Stimulated activated CD8-positive, alpha-beta memory T cell treated with anti-CD3 and anti-CD28 coated beads, Interleukin-7, amount 100 ng/mL, for 48 hours (primary cell): ENCODE data around the gene GBP6.
A peak's percentile ranks its signal among the peaks of the same experiment; 100 is the strongest.
"Not testable (repeated sequence)": the region's sequence is repeated elsewhere in the genome, so short reads cannot be mapped to it uniquely, and the experiment has no call there.

Experiments
- DNase-seq, 2 donors: peaks; one replicate each; pipeline ENCODE4 v3.0.0-alpha.2; 2020; ENCODE audit warnings: low read depth in 1 of 2; ENCODE audit errors: extremely low read depth in 1 of 2

GBP6 gene

GRCh38 chr1:89363638-89364536, at the start of gene GBP6:
Gene GBP6 (plus strand): TSS chr1:89364059. CDS start chr1:89368552, 4,493 bp downstream.
- no peak for DNase-seq

- no peak for DNase-seq
Observed at GRCh38 chr1:89322402-89322801, 41.5 kb upstream of the GBP6 start.

GRCh38 chr1:89331890-89332289, 32.0 kb upstream of the GBP6 start:
- no peak for DNase-seq

DNA sequence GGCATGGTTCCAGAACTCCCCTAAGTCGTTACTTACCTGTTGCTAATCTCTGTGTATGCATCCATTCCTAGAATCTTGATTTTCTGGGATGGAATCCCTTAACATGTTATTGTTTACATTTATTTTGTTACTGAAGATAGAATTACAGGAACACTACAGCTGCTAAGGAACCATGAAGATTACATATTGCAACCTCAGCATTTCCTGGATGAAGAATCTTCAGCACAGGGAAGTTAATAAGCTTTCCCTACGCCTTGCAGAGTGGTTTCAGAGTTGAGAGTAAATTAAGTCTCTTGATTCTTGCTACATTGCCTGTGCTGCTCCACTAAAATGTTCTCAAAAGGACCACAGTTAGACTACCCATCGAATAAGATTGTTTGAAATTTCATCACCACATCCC, 31.4 kb upstream of the GBP6 start:
- DNase-seq = no peak

GRCh38 chr1:89335486-89335885, 28.4 kb upstream of the GBP6 start:
- no peak for DNase-seq

DNA sequence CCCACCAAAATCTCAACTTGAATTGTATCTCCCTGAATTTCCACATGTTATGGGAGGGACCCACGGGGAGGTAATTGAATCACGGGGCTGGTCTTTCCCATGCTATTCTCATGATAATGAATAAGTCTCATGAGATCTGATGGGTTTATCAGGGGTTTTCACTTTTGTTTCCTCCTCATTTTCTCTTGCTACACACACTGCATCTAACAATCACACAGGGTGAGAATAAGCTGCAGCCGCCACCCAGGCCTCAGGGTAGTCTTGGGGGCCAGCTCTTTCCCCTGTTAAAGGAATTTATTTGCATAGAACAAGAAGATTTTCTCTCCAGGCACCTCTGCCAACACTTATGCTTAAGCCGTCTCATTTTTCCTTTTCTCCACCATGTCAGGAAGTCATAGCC, 26.0 kb upstream of the GBP6 start:
- no peak for DNase-seq

GRCh38 chr1:89339039-89339438, 24.8 kb upstream of the GBP6 start:
- no peak for DNase-seq

GRCh38 chr1:89345479-89345878, 18.4 kb upstream of the GBP6 start:
- not testable (repeated sequence) for DNase-seq

GRCh38 chr1:89347296-89347695, 16.6 kb upstream of the GBP6 start:
- no peak for DNase-seq

DNA sequence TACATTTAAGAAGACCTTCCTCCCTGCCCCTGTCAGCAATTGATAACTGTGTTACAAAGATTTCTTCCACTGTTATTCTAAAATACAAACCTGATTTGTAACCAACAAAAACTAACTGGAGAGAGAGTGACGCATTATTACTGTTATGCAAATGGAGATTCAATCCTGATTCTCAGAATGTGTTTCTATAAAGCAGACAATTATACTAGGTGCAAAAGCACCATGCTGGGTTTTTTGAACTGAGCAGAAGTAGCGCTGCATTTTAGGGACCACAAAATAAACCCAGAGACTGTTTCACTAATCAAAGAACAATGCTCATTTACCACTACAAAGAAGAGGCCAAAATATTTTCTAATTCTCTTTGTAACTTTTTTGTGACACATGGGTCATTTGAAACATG, 13.6 kb upstream of the GBP6 start:
- DNase-seq = no peak

- no peak for DNase-seq
Observed at GRCh38 chr1:89351597-89352311, 12.1 kb upstream of the GBP6 start.

- no peak for DNase-seq
Observed at GRCh38 chr1:89352421-89352820, 11.4 kb upstream of the GBP6 start.

DNA sequence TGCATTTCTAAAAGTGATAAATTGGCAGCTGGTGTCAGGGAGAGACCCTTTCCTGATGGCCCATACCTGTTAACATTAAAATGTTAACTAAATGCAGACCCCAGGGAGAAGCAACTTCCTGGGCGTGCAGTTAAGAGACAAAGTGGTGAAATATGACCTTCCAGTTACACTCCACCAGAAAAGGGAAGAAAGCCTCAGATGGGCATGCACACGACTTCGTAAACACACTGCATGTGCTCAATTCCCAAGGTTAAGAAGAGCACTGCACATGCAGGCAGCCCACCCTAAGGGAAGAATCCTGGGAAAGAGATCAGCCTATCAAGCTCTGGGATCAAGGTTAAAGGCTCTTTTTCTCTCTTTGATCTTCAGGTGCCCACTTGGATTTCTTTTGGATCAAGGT, 9.7 kb upstream of the GBP6 start:
- DNase-seq = no peak

DNA sequence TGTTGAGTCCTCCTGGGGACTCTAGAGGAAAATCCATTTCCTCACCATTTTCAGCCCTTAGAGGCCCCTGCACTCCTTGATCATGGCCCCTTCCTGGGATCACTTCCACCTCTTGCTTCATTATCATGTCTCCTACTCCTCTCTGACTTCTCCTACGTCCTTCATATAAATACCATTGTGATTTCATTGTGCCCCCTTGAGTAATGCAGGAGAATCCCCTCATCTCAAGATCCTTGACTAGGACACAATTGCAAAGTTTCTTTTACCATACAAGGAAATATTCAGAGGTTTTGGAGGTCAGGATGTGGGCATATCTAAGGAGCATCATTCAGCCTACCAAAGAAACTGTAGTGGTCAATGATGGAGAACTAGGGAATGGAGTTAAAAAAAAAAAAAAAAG, 8.8 kb upstream of the GBP6 start:
- no peak for DNase-seq

DNA sequence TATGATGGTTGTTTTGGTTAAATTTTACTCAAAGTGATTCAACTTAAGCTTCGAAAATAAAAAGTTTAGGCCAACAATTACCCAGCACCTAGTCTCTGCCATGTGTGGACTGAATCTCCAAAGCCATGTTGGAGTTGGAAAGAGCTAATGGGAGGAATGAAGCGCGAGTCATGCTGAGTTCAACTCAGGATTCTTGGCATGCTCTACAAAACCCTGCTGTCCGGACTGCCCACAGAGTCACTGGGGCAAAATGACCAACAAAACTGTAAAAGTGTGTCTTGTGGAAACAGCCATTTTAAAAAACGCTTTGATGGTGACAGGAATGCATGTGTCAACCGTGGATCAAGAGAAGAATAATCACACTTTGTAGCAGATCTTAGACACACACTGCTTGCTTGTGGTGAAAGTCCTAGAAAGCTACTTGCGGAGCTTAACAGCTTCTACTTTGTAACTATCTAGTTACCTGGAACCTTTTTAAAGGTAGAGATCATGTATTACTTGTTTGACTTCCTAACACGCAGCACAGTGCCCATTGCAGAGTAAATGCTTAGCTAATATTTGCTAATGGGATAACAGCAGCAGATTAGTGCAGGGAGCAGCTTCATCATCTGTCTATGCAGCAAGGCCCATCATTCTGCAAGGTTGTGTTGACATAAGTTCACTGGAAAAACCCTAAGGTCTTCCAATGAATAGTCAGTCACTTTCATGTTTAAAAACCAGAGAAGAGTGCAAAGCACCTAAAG, 7.0 kb upstream of the GBP6 start:
- no peak for DNase-seq

DNA sequence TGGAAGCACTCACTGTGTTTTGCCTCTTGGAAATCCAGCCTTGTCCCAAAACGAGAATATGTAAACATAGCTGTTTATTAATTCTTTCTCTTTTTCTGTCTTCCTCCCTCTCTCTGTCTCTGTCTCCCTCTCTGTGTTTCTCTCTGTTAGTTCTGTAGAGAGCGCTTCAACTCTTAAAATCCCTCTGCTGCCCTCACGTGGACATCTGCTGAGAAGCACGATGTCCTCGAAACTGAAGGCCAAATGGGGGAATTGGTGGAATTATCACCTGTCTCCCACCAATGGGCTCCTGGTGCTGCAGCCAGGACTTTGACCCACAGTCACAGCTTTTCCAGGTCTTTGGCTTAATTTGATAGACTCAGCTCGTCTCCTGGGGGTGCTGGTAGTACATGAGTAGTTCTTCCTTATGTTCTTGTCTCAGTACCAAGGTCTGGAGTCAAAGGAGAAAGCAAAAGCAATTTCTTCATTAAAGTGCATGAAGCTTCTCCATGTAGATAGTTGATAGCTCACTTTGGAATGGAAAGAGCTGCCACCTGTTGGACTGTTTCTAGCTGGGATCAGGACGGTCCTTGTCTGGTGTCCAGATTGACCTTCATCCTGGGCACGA, 5.5 kb upstream of the GBP6 start:
- DNase-seq = peak; percentile 49 to 64

GRCh38 chr1:89360716-89361115, 3.1 kb upstream of the GBP6 start:
- DNase-seq = no peak

DNA sequence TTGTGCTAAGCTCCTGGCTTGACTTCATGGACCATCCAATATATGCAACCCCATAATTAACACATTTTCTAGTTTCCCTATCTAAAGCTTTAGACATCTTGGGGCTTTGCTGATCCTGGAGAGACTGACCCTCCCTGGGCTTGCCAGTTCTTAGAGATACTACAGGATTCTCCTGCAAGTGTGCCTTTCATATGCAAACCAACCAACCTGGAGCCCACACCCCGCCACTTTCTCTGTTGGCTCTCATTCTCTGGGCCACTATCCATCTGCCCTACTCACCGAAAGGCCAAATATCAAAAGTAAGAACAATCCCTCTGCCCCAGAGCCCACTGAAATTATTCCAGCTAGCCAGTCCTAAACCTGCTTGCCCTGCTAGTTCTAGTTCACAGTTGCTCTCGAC, 2.2 kb upstream of the GBP6 start:
- no peak for DNase-seq

GRCh38 chr1:89363196-89363595, 663 bp upstream of the GBP6 start:
- DNase-seq = no peak

- DNase-seq = no peak
Observed at GRCh38 chr1:89364954-89365550, 1.2 kb downstream of the GBP6 start.

DNA sequence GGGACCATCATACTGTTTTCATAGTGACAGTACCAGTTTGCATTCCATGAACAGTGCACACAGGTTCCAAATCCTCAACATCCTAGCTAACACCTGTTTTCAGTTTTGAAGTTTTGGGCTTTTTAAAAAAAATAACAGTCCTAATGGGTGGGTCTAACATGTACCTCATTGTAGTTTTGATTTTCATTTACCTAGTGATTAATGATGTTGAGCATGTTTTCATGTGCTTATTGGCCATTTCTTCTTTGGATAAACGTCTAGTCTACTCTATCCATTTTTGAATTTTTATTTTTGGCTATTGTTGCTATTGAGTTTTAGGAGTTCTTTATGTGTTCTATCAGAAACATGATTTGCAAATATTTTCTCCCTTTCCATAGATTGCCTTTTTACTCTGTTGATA, 3.4 kb downstream of the GBP6 start:
- DNase-seq = no peak
